Measurements from ENCODE around the gene TRIM65. TPM values are rescaled to one million over a fixed set of nuclear protein-coding genes. Genes with fewer than 3 reads are reported as not detected.

TRIM65 gene
- total and polyA plus RNA-seq, 2 of the 13 experiments (the other 11 are each of a cell fraction or from before 2014, with no cell fraction given), result 10.3 to 22.4 TPM

DNA sequence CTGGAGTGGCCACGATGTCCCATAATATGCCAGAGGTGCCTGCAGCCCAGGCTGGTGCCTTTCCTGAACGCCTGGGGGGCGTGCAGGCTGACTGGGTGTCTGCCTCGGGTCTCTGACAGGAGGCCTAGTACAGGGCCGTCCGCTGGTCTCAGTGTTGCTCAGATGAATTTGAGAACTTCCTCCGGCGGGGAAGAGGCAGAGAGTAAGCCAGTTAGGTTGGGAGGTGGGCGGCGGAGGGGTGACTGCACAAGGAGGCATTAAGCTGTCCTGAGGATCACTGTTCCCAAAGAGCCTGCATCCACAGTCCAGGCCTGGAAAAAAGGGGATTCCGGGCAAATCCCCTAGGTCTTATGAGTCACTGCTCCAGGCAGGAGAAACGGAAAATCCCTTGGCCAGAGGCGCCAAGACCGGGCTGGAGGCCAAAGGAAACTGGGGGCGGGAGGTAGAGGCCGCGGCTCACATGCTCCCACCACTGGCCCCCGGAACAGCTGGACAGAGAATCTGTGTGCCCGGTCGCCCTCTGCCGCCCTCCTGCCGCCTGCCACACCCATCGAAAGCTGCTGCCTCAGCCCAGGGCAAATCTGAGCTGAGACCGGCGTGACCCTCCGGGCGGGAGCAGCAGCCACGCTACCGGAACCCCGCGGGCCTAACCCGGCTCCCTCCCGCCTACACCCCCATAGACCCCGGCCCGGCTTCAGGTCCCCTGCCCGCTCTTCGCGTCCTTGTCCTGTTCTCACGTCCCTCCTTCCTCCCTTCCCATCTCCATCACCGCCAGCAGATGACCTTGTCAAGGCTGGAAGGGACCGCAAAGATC is 19.6 kb downstream of the TRIM65 start (continued):
- TF ChIP-seq, protein P1, sequence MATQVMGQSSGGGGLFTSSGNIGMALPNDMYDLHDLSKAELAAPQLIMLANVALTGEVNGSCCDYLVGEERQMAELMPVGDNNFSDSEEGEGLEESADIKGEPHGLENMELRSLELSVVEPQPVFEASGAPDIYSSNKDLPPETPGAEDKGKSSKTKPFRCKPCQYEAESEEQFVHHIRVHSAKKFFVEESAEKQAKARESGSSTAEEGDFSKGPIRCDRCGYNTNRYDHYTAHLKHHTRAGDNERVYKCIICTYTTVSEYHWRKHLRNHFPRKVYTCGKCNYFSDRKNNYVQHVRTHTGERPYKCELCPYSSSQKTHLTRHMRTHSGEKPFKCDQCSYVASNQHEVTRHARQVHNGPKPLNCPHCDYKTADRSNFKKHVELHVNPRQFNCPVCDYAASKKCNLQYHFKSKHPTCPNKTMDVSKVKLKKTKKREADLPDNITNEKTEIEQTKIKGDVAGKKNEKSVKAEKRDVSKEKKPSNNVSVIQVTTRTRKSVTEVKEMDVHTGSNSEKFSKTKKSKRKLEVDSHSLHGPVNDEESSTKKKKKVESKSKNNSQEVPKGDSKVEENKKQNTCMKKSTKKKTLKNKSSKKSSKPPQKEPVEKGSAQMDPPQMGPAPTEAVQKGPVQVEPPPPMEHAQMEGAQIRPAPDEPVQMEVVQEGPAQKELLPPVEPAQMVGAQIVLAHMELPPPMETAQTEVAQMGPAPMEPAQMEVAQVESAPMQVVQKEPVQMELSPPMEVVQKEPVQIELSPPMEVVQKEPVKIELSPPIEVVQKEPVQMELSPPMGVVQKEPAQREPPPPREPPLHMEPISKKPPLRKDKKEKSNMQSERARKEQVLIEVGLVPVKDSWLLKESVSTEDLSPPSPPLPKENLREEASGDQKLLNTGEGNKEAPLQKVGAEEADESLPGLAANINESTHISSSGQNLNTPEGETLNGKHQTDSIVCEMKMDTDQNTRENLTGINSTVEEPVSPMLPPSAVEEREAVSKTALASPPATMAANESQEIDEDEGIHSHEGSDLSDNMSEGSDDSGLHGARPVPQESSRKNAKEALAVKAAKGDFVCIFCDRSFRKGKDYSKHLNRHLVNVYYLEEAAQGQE (IDR thresholded peaks at IDR 0.05; ENCODE audit: borderline replicate concordance in 1 of 2, low read depth in 1 of 2, low read length in 2 of 2), result peak in 1 of 2 experiments; percentile 45; a peak in 1 of 4 replicates
- TF ChIP-seq MZF1 (CRISPR knock-in tag; IDR thresholded peaks at IDR 0.05; ENCODE audit: borderline replicate concordance), result 0 out of 2 replicates have a peak, but pooled peaks have one; percentile 90
- TF ChIP-seq, protein P2, sequence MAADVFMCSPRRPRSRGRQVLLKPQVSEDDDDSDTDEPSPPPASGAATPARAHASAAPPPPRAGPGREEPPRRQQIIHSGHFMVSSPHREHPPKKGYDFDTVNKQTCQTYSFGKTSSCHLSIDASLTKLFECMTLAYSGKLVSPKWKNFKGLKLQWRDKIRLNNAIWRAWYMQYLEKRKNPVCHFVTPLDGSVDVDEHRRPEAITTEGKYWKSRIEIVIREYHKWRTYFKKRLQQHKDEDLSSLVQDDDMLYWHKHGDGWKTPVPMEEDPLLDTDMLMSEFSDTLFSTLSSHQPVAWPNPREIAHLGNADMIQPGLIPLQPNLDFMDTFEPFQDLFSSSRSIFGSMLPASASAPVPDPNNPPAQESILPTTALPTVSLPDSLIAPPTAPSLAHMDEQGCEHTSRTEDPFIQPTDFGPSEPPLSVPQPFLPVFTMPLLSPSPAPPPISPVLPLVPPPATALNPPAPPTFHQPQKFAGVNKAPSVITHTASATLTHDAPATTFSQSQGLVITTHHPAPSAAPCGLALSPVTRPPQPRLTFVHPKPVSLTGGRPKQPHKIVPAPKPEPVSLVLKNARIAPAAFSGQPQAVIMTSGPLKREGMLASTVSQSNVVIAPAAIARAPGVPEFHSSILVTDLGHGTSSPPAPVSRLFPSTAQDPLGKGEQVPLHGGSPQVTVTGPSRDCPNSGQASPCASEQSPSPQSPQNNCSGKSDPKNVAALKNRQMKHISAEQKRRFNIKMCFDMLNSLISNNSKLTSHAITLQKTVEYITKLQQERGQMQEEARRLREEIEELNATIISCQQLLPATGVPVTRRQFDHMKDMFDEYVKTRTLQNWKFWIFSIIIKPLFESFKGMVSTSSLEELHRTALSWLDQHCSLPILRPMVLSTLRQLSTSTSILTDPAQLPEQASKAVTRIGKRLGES (CRISPR knock-in tag; IDR thresholded peaks at IDR 0.05; ENCODE audit: borderline replicate concordance), result no peak
- TF ChIP-seq, protein P3, sequence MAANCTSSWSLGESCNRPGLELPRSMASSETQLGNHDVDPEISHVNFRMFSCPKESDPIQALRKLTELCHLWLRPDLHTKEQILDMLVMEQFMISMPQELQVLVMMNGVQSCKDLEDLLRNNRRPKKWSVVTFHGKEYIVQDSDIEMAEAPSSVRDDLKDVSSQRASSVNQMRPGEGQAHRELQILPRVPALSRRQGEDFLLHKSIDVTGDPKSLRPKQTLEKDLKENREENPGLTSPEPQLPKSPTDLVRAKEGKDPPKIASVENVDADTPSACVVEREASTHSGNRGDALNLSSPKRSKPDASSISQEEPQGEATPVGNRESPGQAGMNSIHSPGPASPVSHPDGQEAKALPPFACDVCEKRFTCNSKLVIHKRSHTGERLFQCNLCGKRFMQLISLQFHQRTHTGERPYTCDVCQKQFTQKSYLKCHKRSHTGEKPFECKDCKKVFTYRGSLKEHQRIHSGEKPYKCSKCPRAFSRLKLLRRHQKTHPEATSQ (CRISPR knock-in tag; IDR thresholded peaks at IDR 0.05; ENCODE audit: borderline replicate concordance), result peak; percentile 65; the same call in 1 of the 2 replicates
- TF ChIP-seq ZNF296 (CRISPR knock-in tag; conservative IDR thresholded peaks at IDR 0.05), result 0 out of 2 replicates have a peak, but pooled peaks have one; percentile 68
- TF ChIP-seq, protein P4, sequence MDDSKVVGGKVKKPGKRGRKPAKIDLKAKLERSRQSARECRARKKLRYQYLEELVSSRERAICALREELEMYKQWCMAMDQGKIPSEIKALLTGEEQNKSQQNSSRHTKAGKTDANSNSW (CRISPR knock-in tag; IDR thresholded peaks at IDR 0.05; ENCODE audit: borderline replicate concordance), result no peak
- TF ChIP-seq MIER2 (CRISPR knock-in tag; IDR thresholded peaks at IDR 0.05), result no peak
- no peak for TF ChIP-seq ZNF775 (CRISPR knock-in tag; IDR thresholded peaks at IDR 0.05; ENCODE audit: borderline replicate concordance)
- no peak for TF ChIP-seq SOX13 (IDR thresholded peaks at IDR 0.05)
- 0 out of 4 replicates have a peak, but pooled peaks have one; percentile 15 to 43 for TF ChIP-seq SOX13 (CRISPR knock-in tag; conservative IDR thresholded peaks at IDR 0.05 in 1 of 2, IDR thresholded peaks at IDR 0.05 in 1 of 2)
- TF ChIP-seq ZSCAN20 (CRISPR knock-in tag; IDR thresholded peaks at IDR 0.05; ENCODE audit: borderline replicate concordance), result 0 out of 2 replicates have a peak, but pooled peaks have one; percentile 22
- TF ChIP-seq, protein P5, sequence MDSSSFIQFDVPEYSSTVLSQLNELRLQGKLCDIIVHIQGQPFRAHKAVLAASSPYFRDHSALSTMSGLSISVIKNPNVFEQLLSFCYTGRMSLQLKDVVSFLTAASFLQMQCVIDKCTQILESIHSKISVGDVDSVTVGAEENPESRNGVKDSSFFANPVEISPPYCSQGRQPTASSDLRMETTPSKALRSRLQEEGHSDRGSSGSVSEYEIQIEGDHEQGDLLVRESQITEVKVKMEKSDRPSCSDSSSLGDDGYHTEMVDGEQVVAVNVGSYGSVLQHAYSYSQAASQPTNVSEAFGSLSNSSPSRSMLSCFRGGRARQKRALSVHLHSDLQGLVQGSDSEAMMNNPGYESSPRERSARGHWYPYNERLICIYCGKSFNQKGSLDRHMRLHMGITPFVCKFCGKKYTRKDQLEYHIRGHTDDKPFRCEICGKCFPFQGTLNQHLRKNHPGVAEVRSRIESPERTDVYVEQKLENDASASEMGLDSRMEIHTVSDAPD (CRISPR knock-in tag; IDR thresholded peaks at IDR 0.05), result 0 out of 2 replicates have a peak, but pooled peaks have one; percentile 19
- TF ChIP-seq, protein P6, sequence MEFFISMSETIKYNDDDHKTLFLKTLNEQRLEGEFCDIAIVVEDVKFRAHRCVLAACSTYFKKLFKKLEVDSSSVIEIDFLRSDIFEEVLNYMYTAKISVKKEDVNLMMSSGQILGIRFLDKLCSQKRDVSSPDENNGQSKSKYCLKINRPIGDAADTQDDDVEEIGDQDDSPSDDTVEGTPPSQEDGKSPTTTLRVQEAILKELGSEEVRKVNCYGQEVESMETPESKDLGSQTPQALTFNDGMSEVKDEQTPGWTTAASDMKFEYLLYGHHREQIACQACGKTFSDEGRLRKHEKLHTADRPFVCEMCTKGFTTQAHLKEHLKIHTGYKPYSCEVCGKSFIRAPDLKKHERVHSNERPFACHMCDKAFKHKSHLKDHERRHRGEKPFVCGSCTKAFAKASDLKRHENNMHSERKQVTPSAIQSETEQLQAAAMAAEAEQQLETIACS (CRISPR knock-in tag; IDR thresholded peaks at IDR 0.05), result no peak
- TF ChIP-seq NAIF1 (CRISPR knock-in tag; IDR thresholded peaks at IDR 0.05; ENCODE audit: borderline replicate concordance), result no peak; the same call in 1 of the 2 replicates
- TF ChIP-seq MYC (CRISPR knock-in tag; IDR thresholded peaks at IDR 0.05; ENCODE audit: borderline replicate concordance), result no peak

All from HepG2 (cell line).